ENCODE data around the gene ZFP36L1. TPM values are rescaled to one million over a fixed set of nuclear protein-coding genes. Genes with fewer than 3 reads are reported as not detected.

The ZFP36L1 gene
- total RNA-seq, 1 donor from 2014 or later: 73.4 TPM

- Mint-ChIP-seq H3K9me3 (no peaks in the 10 kb centered on the region), H3K4me3 (ENCODE audit: low read depth) (peak overlapping the region; percentile 92), H3K27me3 (ENCODE audit: low read depth) (no peaks in the 10 kb centered on the region), H3K4me1 (ENCODE audit: low read depth) (peaks cover 49% of the 10 kb centered on the region), H3K27ac (peak overlapping the region; percentile 99), H3K36me3 (ENCODE audit: low read depth) (peaks cover 53% of the 10 kb centered on the region)
- DNase-seq (ENCODE audit: low spot score): no peak
- intact Hi-C loops (cut with micrococcal nuclease): loop anchor here (2.0 to 5.0 kb wide), 4 partner anchors 72 to 974 kb away; partner anchors contain the start of genes RAD51B and ZFYVE26
Measured at GRCh38 chr14:68791078-68791901, 1.6 kb downstream of the ZFP36L1 start.

- intact Hi-C loops (cut with micrococcal nuclease): loop anchor here (1.0 to 5.0 kb wide), 5 partner anchors 72 to 973 kb away; partner anchors contain the start of genes RAD51B and ZFYVE26
Measured at GRCh38 chr14:68790644-68791077, 2.2 kb downstream of the ZFP36L1 start.

GRCh38 chr14:68789821-68790643 lies 2.8 kb downstream of the ZFP36L1 start:
- Mint-ChIP-seq H3K27ac (peak overlapping the region; percentile 99), H3K36me3 (ENCODE audit: low read depth) (peaks cover 56% of the 10 kb centered on the region), H3K9me3 (no peaks in the 10 kb centered on the region), H3K4me1 (ENCODE audit: low read depth) (peaks cover 58% of the 10 kb centered on the region), H3K4me3 (ENCODE audit: low read depth) (peak overlapping the region; percentile 92), H3K27me3 (ENCODE audit: low read depth) (no peaks in the 10 kb centered on the region)
- DNase-seq (ENCODE audit: low spot score): no peak
- intact Hi-C loops (cut with micrococcal nuclease): loop anchor here (1.0 to 10.0 kb wide), 9 partner anchors 26 to 973 kb away; partner anchors contain the start of genes RAD51B and ZFYVE26

More at GRCh38 chr14:68790644-68791077, 2.2 kb downstream of the ZFP36L1 start:
- Mint-ChIP-seq H3K36me3 (ENCODE audit: low read depth) (peaks cover 53% of the 10 kb centered on the region), H3K27ac (peak overlapping the region; percentile 99), H3K4me3 (ENCODE audit: low read depth) (peak overlapping the region; percentile 92), H3K27me3 (ENCODE audit: low read depth) (no peaks in the 10 kb centered on the region), H3K4me1 (ENCODE audit: low read depth) (peaks cover 52% of the 10 kb centered on the region), H3K9me3 (no peaks in the 10 kb centered on the region)
- no peak for DNase-seq (ENCODE audit: low spot score)

- intact Hi-C loops (cut with micrococcal nuclease): loop anchor here (1.0 to 10.0 kb wide), 4 partner anchors 27 to 540 kb away; no protein-coding TSS in a partner anchor
- peak overlapping the region; percentile 92 for H3K4me3 Mint-ChIP-seq (ENCODE audit: low read depth)
- H3K9me3 Mint-ChIP-seq: no peaks in the 10 kb centered on the region
- DNase-seq (ENCODE audit: low spot score): peak; percentile 81
- peaks cover 57% of the 10 kb centered on the region for H3K36me3 Mint-ChIP-seq (ENCODE audit: low read depth)
- H3K27me3 Mint-ChIP-seq (ENCODE audit: low read depth): no peaks in the 10 kb centered on the region
- peaks cover 57% of the 10 kb centered on the region for H3K4me1 Mint-ChIP-seq (ENCODE audit: low read depth)
- peak overlapping the region; percentile 94 for H3K27ac Mint-ChIP-seq
Measured at GRCh38 chr14:68788996-68789820, 3.7 kb downstream of the ZFP36L1 start.

GRCh38 chr14:68788275-68788995 lies 4.4 kb downstream of the ZFP36L1 start:
- Mint-ChIP-seq H3K36me3 (ENCODE audit: low read depth) (peaks cover 57% of the 10 kb centered on the region), H3K4me3 (ENCODE audit: low read depth) (peak overlapping the region; percentile 92), H3K27me3 (ENCODE audit: low read depth) (no peaks in the 10 kb centered on the region), H3K4me1 (ENCODE audit: low read depth) (peaks cover 54% of the 10 kb centered on the region), H3K27ac (peak overlapping the region; percentile 94), H3K9me3 (no peaks in the 10 kb centered on the region)
- DNase-seq (ENCODE audit: low spot score): no peak
- intact Hi-C loops (cut with micrococcal nuclease): loop anchor here (2.0 to 10.0 kb wide), 3 partner anchors 306 to 540 kb away; no protein-coding TSS in a partner anchor

GRCh38 chr14:68787092-68787992 lies 5.5 kb downstream of the ZFP36L1 start:
- peaks cover 57% of the 10 kb centered on the region for H3K36me3 Mint-ChIP-seq (ENCODE audit: low read depth)
- peak; percentile 46 for DNase-seq (ENCODE audit: low spot score)
- peaks cover 63% of the 10 kb centered on the region for H3K4me1 Mint-ChIP-seq (ENCODE audit: low read depth)
- H3K27ac Mint-ChIP-seq: peak overlapping the region; percentile 79
- peak overlapping the region; percentile 54 for H3K4me3 Mint-ChIP-seq (ENCODE audit: low read depth)
- intact Hi-C loops (cut with micrococcal nuclease): loop anchor here (10.0 kb wide), 1 partner anchor 383 kb away; no protein-coding TSS in a partner anchor
- no peaks in the 10 kb centered on the region for H3K27me3 Mint-ChIP-seq (ENCODE audit: low read depth)
- no peaks in the 10 kb centered on the region for H3K9me3 Mint-ChIP-seq

GRCh38 chr14:68786491-68787091 lies 6.3 kb downstream of the ZFP36L1 start:
- intact Hi-C loops (cut with micrococcal nuclease): loop anchor here (10.0 kb wide), 1 partner anchor 382 kb away; no protein-coding TSS in a partner anchor
- peaks cover 55% of the 10 kb centered on the region for H3K36me3 Mint-ChIP-seq (ENCODE audit: low read depth)
- H3K4me1 Mint-ChIP-seq (ENCODE audit: low read depth): peaks cover 70% of the 10 kb centered on the region

GRCh38 chr14:68785534-68786490 lies 7.1 kb downstream of the ZFP36L1 start:
- Mint-ChIP-seq H3K9me3 (no peaks in the 10 kb centered on the region), H3K36me3 (ENCODE audit: low read depth) (peaks cover 47% of the 10 kb centered on the region), H3K27me3 (ENCODE audit: low read depth) (no peaks in the 10 kb centered on the region), H3K4me1 (ENCODE audit: low read depth) (peaks cover 74% of the 10 kb centered on the region), H3K4me3 (ENCODE audit: low read depth) (no peak overlapping the region), H3K27ac (peak overlapping the region; percentile 79)
- intact Hi-C loops (cut with micrococcal nuclease): loop anchor here (10.0 kb wide), 1 partner anchor 381 kb away; no protein-coding TSS in a partner anchor
- DNase-seq (ENCODE audit: low spot score): no peak

More at GRCh38 chr14:68786491-68787091, 6.3 kb downstream of the ZFP36L1 start:
- H3K9me3 Mint-ChIP-seq: no peaks in the 10 kb centered on the region
- DNase-seq (ENCODE audit: low spot score): no peak
- peak overlapping the region; percentile 54 for H3K4me3 Mint-ChIP-seq (ENCODE audit: low read depth)
- H3K27me3 Mint-ChIP-seq (ENCODE audit: low read depth): no peaks in the 10 kb centered on the region
- peak overlapping the region; percentile 79 for H3K27ac Mint-ChIP-seq

- Mint-ChIP-seq H3K9me3 (no peaks in the 10 kb centered on the region), H3K27ac (peak overlapping the region; percentile 77), H3K4me1 (ENCODE audit: low read depth) (peaks cover 79% of the 10 kb centered on the region), H3K36me3 (ENCODE audit: low read depth) (peaks cover 40% of the 10 kb centered on the region), H3K27me3 (ENCODE audit: low read depth) (no peaks in the 10 kb centered on the region), H3K4me3 (ENCODE audit: low read depth) (no peak overlapping the region)
- no peak for DNase-seq (ENCODE audit: low spot score)
- intact Hi-C loops (cut with micrococcal nuclease): loop anchor here (5.0 to 10.0 kb wide), 2 partner anchors 380 to 498 kb away; no protein-coding TSS in a partner anchor
Measured at GRCh38 chr14:68784978-68785533, 7.8 kb downstream of the ZFP36L1 start.

All from activated T-helper 2 cell treated with anti-CD3 and anti-CD28 coated beads, Interferon-gamma antibody, Interleukin-2, Interleukin-4, amounts not matched to agents 10 μg/mL and 5 μg/mL and 100 μg/mL, durations not matched to agents 14 hours and 24 hours and 36 hours (primary cell).